GM23248 (cell line): Measurements from ENCODE around the gene CDH22. TPM values are rescaled to one million over a fixed set of nuclear protein-coding genes. Genes with fewer than 3 reads are reported as not detected.

ENCODE experiments used
- DNase-seq: peaks from one replicate; pipeline ENCODE4 v3.0.0-alpha.2; 2015
- H2AFZ ChIP-seq: fragments of 200-600 bp; sonication (generic); 2 replicates; pipeline ENCODE4 v1.6.1; 2016; ENCODE audit warnings: antibody characterized with exemption
- H3F3A ChIP-seq: fragments of 200-600 bp; sonication (generic); 2 replicates; pipeline ENCODE4 v1.6.1; 2016; ENCODE audit warnings: mild to moderate bottlenecking, antibody characterized with exemption, mixed run types; ENCODE audit not compliant: insufficient read depth
- H3K27ac ChIP-seq: fragments of 200-600 bp; sonication (generic); 2 replicates; pipeline ENCODE4 v1.5.1; 2016; ENCODE audit warnings: mild to moderate bottlenecking
- H3K27me3 ChIP-seq: fragments of 200-600 bp; sonication (generic); replicated peaks from 2 replicates; pipeline ENCODE4 v1.6.1; 2016; ENCODE audit warnings: mild to moderate bottlenecking; ENCODE audit not compliant: insufficient read depth
- H3K36me3 ChIP-seq: fragments of 200-600 bp; sonication (generic); 2 replicates; pipeline ENCODE4 v1.6.1; 2016; ENCODE audit warnings: low read depth, mild to moderate bottlenecking
- H3K4me1 ChIP-seq: fragments of 200-600 bp; sonication (generic); 2 replicates; pipeline ENCODE4 v1.6.1; 2016; ENCODE audit warnings: mild to moderate bottlenecking; ENCODE audit not compliant: insufficient read depth
- H3K4me2 ChIP-seq: fragments of 200-600 bp; sonication (generic); one replicate; pipeline ENCODE4 v1.6.1; 2016; ENCODE audit warnings: mild to moderate bottlenecking; ENCODE audit not compliant: unreplicated experiment
- H3K4me3 ChIP-seq: fragments of 200-600 bp; sonication (generic); 2 replicates; pipeline ENCODE4 v1.5.1; 2016; ENCODE audit warnings: mild to moderate bottlenecking
- H3K79me2 ChIP-seq: fragments of 200-600 bp; sonication (generic); 2 replicates; pipeline ENCODE4 v1.6.1; 2016; ENCODE audit warnings: mild to moderate bottlenecking; ENCODE audit not compliant: insufficient read depth
- H3K9ac ChIP-seq: fragments of 200-600 bp; sonication (generic); 2 replicates; pipeline ENCODE4 v1.6.1; 2016; ENCODE audit warnings: mild to moderate bottlenecking
- H3K9me2 ChIP-seq: fragments of 200-600 bp; sonication (generic); 2 replicates; pipeline ENCODE4 v1.6.1; 2016; ENCODE audit warnings: mixed run types, mild to moderate bottlenecking, moderate library complexity; ENCODE audit not compliant: insufficient read depth
- H3K9me3 ChIP-seq: fragments of 200-600 bp; sonication (generic); one replicate; pipeline ENCODE4 v1.6.1; 2017; ENCODE audit warnings: low read depth
- H4K20me1 ChIP-seq: fragments of 200-600 bp; sonication (generic); 2 replicates; pipeline ENCODE4 v1.6.0; 2016; ENCODE audit not compliant: insufficient read depth
- EZH2 ChIP-seq: fragments of 200-600 bp; sonication (generic); IDR thresholded peaks from 2 replicates; pipeline ENCODE4 v1.6.1; 2018; ENCODE audit warnings: antibody characterized with exemption, mild to moderate bottlenecking; ENCODE audit not compliant: insufficient read depth, poor library complexity, severe bottlenecking
- EZH2phosphoT487 ChIP-seq: fragments of 200-600 bp; sonication (generic); IDR thresholded peaks from 2 replicates; pipeline ENCODE4 v1.6.1; 2018; ENCODE audit warnings: antibody characterized with exemption, moderate library complexity, mild to moderate bottlenecking, low read depth; ENCODE audit not compliant: insufficient read depth
- WGBS, 2 experiments: methylation state at CpG; one replicate each; pipeline ENCODE4 v1.1.6; 2015 to 2017; ENCODE audit warnings: low lambda C conversion rate in 2 of 2, low coverage in 1 of 2; ENCODE audit errors: missing lambda C conversion rate in 2 of 2; 5-methylcytosine and 5-hydroxymethylcytosine counted together
- in situ Hi-C: fragments of 300-500 bp; cut with MboI; formaldehyde crosslinking; loops from 2 replicates; pipeline ENCODE4 v1.15.0; 2020
- polyA plus RNA-seq: library from polyadenylated mRNA; unstranded; fragments of >200 nt; fragmentation: Nextera tagmentation; extraction: Ambion mirVana; gene quantifications from 2 replicates; pipeline ENCODE4 v1.2.1, GENCODE V29; 2016
- total RNA-seq: library from RNA; depleted of rRNA; stranded (reverse); fragments of >200 nt; shearing (Covaris generic); gene quantifications from 2 replicates; pipeline ENCODE4 v1.2.3, GENCODE V29; 2014; rRNA removed

Gene CDH22
- total and polyA plus RNA-seq, 2 experiments from 2014 or later, result not detected

- Histone ChIP-seq H3K4me3 (no peak overlapping the region), H3K4me1 (no peaks in the 10 kb centered on the region), H3K9ac (no peak overlapping the region), H2AFZ (no peak overlapping the region), H3K9me3 (no peaks in the 10 kb centered on the region), H4K20me1 (no peaks in the 10 kb centered on the region), H3K36me3 (no peaks in the 10 kb centered on the region), H3K4me2 (no peak overlapping the region), H3F3A (no peaks in the 10 kb centered on the region), H3K27me3 (peaks cover 29% of the 10 kb centered on the region), H3K79me2 (no peaks in the 10 kb centered on the region), H3K9me2 (no peaks in the 10 kb centered on the region), H3K27ac (no peak overlapping the region)
- WGBS, 2 experiments, result 46 to 50% methylated on average over 11 of the region's 11 CpGs
- TF ChIP-seq EZH2 (no peak), EZH2phosphoT487 (no peak)
- DNase-seq, result no peak
- in situ Hi-C loops, result loop anchor here (25.0 kb wide), 1 partner anchor 310 kb away; no protein-coding TSS in a partner anchor
Observed at GRCh38 chr20:46127396-46128010, 180.8 kb downstream of the CDH22 start.

- Histone ChIP-seq H3K27me3 (peaks cover 20% of the 10 kb centered on the region), H2AFZ (no peak overlapping the region), H3K36me3 (no peaks in the 10 kb centered on the region), H3K79me2 (no peaks in the 10 kb centered on the region), H3K9me3 (no peaks in the 10 kb centered on the region), H3K27ac (no peak overlapping the region), H3K4me1 (no peaks in the 10 kb centered on the region), H3K4me2 (no peak overlapping the region), H3F3A (no peaks in the 10 kb centered on the region), H3K9ac (no peak overlapping the region), H3K4me3 (no peak overlapping the region), H4K20me1 (no peaks in the 10 kb centered on the region), H3K9me2 (no peaks in the 10 kb centered on the region)
- no peak for DNase-seq
- in situ Hi-C loops, result loop anchor here (25.0 kb wide), 1 partner anchor 311 kb away; no protein-coding TSS in a partner anchor
- 79 to 81% methylated on average over 5 of the region's 5 CpGs for WGBS, 2 experiments
- TF ChIP-seq EZH2phosphoT487 (no peak), EZH2 (no peak)
Observed at GRCh38 chr20:46126440-46127056, 181.8 kb downstream of the CDH22 start.

Other genes with a start within 250 kb of the CDH22 start
- 15.9 and 20.4 TPM in 2 replicates for gene NCOA5, start 218.5 kb downstream of the CDH22 start, total RNA-seq
- 14.9 and 15.3 TPM in 2 replicates for gene NCOA5, start 218.5 kb downstream of the CDH22 start, polyA plus RNA-seq
- 1.8 and 2.5 TPM in 2 replicates for gene CD40, start 190.2 kb downstream of the CDH22 start, total RNA-seq
- 2.8 and 3.4 TPM in 2 replicates for gene CD40, start 190.2 kb downstream of the CDH22 start, polyA plus RNA-seq
- 51.1 and 57.9 TPM in 2 replicates for gene ELMO2, start 98.1 kb upstream of the CDH22 start, total RNA-seq
- 38.4 and 41.5 TPM in 2 replicates for gene ELMO2, start 98.1 kb upstream of the CDH22 start, polyA plus RNA-seq
- 1.4 TPM in 2 replicates for gene ZNF334, start 205.1 kb upstream of the CDH22 start, total RNA-seq
- 1.1 and 1.2 TPM in 2 replicates for gene ZNF334, start 205.1 kb upstream of the CDH22 start, polyA plus RNA-seq
- not detected in 2 replicates for gene OCSTAMP, start 242.2 kb upstream of the CDH22 start, total RNA-seq
- gene OCSTAMP, start 242.2 kb upstream of the CDH22 start, polyA plus RNA-seq, result not detected in 2 replicates